HepG2 (cell line): ENCODE results near the gene LGALS8. TPM values are rescaled to one million over a fixed set of nuclear protein-coding genes. Genes with fewer than 3 reads are reported as not detected.

Source experiments
- ATAC-seq: fragments of 200-7000 bp; cut with Tn5 transposase; 3 replicates; pipeline ENCODE4 v1.9.1; 2020; ENCODE audit warnings: mild to moderate bottlenecking, moderate library complexity
- BruUV-seq: library from RNA; stranded (reverse); fragments of 400-500 nt; replicated peaks from 2 replicates; lab custom pipeline; 2021; lab: Mats Ljungman, UMichigan
- CTCF ChIA-PET: fragments of 300-600 bp; formaldehyde crosslinking; extraction: SDS; loops from one replicate; lab custom pipeline; 2021; ENCODE audit warnings: low total read pairs, inconsistent platforms, low intra/inter-chr PET ratio; lab: Yijun Ruan, JAX
- POLR2A ChIA-PET: fragments of 350-600 bp; sonication (Branson Sonifier 250); formaldehyde crosslinking; loops from one replicate; lab custom pipeline; 2020; ENCODE audit warnings: antibody characterized with exemption, inconsistent platforms; lab: Yijun Ruan, JAX
- DNase-seq: peaks from one replicate; pipeline ENCODE4 v3.0.0-alpha.2; 2015; ENCODE audit warnings: low spot score
- FAIRE-seq: peaks from 3 replicates; lab custom pipeline; 2011; peaks lifted over from hg19 to GRCh38; lab: Jason Lieb, UNC
- H2AFZ ChIP-seq: one replicate; pipeline ENCODE4 v1.6.1; 2011; ENCODE audit warnings: low read length, inconsistent platforms
- H3K27ac ChIP-seq: fragments of 300-600 bp; 3 replicates; pipeline ENCODE4 v1.8.0; 2011; ENCODE audit warnings: mixed run types, mild to moderate bottlenecking, mixed read lengths, low read length, inconsistent platforms; ENCODE audit not compliant: insufficient read depth; ENCODE audit errors: extremely low read length
- H3K27me3 ChIP-seq, 2 experiments: fragments of 200-600 bp in 1 of 2; 2 replicates in 1 of 2; 3 replicates in 1 of 2; pipeline versions ENCODE4 v1.6.0 to v1.8.0; 2011; ENCODE audit warnings: low read length in 2 of 2, mild to moderate bottlenecking in 2 of 2, moderate library complexity in 2 of 2, inconsistent platforms in 1 of 2; ENCODE audit not compliant: insufficient read depth in 2 of 2, control insufficient read depth in 1 of 2
- H3K36me3 ChIP-seq, 2 experiments: fragments of 200-600 bp in 1 of 2; replicated peaks in 1 of 2; 2 replicates in 1 of 2; 3 replicates in 1 of 2; pipeline versions ENCODE4 v1.5.1 to v1.8.0; 2011; ENCODE audit warnings: low read length in 2 of 2, inconsistent platforms in 1 of 2; ENCODE audit not compliant: insufficient read depth in 2 of 2, control insufficient read depth in 1 of 2
- H3K4me1 ChIP-seq: 2 replicates; pipeline ENCODE4 v1.5.1; 2012; ENCODE audit warnings: low read length, inconsistent platforms; ENCODE audit not compliant: insufficient read depth
- H3K4me2 ChIP-seq: 2 replicates; pipeline ENCODE4 v1.6.0; 2011; ENCODE audit warnings: low read depth, low read length, inconsistent platforms
- H3K4me3 ChIP-seq, 3 experiments: fragments of 200-600 bp in 1 of 3; sonication (generic), shearing (Covaris generic) in 1 of 3; replicated peaks in 1 of 3; 2 replicates each; pipeline ENCODE4 v1.5.1; 2011 to 2016; ENCODE audit warnings: low read length in 3 of 3, inconsistent platforms in 2 of 3, low read depth in 2 of 3, mild to moderate bottlenecking in 2 of 3, control low read depth in 1 of 3, mixed read lengths in 1 of 3; ENCODE audit not compliant: insufficient read depth in 1 of 3
- H3K79me2 ChIP-seq: one replicate; pipeline ENCODE4 v1.6.1; 2011; ENCODE audit warnings: low read length, inconsistent platforms; ENCODE audit not compliant: insufficient read depth
- H3K9ac ChIP-seq: 2 replicates; pipeline ENCODE4 v1.6.0; 2011; ENCODE audit warnings: mild to moderate bottlenecking, low read depth, low read length, inconsistent platforms; ENCODE audit not compliant: insufficient read depth
- H3K9me3 ChIP-seq: 2 replicates; pipeline ENCODE4 v1.5.1; 2012; ENCODE audit warnings: mild to moderate bottlenecking, low read length
- H4K20me1 ChIP-seq: 2 replicates; pipeline ENCODE4 v1.6.0; 2011; ENCODE audit warnings: inconsistent platforms, mild to moderate bottlenecking, low read length, moderate library complexity; ENCODE audit not compliant: insufficient read depth
- ARID2 ChIP-seq: sonication (generic); formaldehyde crosslinking; IDR thresholded peaks from 2 replicates; pipeline ENCODE4 v1.8.1; 2022; ENCODE audit warnings: mild to moderate bottlenecking, missing genetic modification reagents, borderline replicate concordance
- CEBPG ChIP-seq: IDR thresholded peaks from 2 replicates; pipeline ENCODE4 v1.6.1; 2016
- RAD51 ChIP-seq: fragments of 450-650 bp; IDR thresholded peaks from 2 replicates; pipeline ENCODE4 v1.6.1; 2016; ENCODE audit warnings: borderline replicate concordance
- REXO4 ChIP-seq: sonication (generic); formaldehyde crosslinking; IDR thresholded peaks from 2 replicates; pipeline ENCODE4 v1.8.0; 2022; ENCODE audit warnings: missing genetic modification reagents, mild to moderate bottlenecking, borderline replicate concordance
- SP140L ChIP-seq: sonication (generic); formaldehyde crosslinking; IDR thresholded peaks from 2 replicates; pipeline ENCODE4 v1.4.0; 2020; ENCODE audit warnings: missing genetic modification reagents, borderline replicate concordance
- SRY ChIP-seq: sonication (generic); formaldehyde crosslinking; IDR thresholded peaks from 2 replicates; pipeline ENCODE4 v1.8.0; 2022; ENCODE audit warnings: mild to moderate bottlenecking, missing genetic modification reagents
- TEAD2 ChIP-seq: sonication (generic); formaldehyde crosslinking; IDR thresholded peaks from 2 replicates; pipeline ENCODE4 v1.9.0; 2021; ENCODE audit warnings: missing genetic modification reagents
- ZFP36L2 ChIP-seq: sonication (generic); formaldehyde crosslinking; IDR thresholded peaks from 2 replicates; pipeline ENCODE4 v1.4.0; 2020; ENCODE audit warnings: missing genetic modification reagents
- ZNF232 ChIP-seq: sonication (generic); formaldehyde crosslinking; IDR thresholded peaks from 2 replicates; pipeline ENCODE4 v1.4.0; 2020; ENCODE audit warnings: missing genetic modification reagents, borderline replicate concordance
- ZNF253 ChIP-seq: sonication (generic); formaldehyde crosslinking; IDR thresholded peaks from 2 replicates; pipeline ENCODE4 v1.8.0; 2022; ENCODE audit warnings: mild to moderate bottlenecking, missing genetic modification reagents, borderline replicate concordance
- ZNF552 ChIP-seq: sonication (generic); formaldehyde crosslinking; IDR thresholded peaks from 2 replicates; pipeline ENCODE4 v1.9.0; 2022; ENCODE audit warnings: missing genetic modification reagents, mild to moderate bottlenecking, borderline replicate concordance
- WGBS: methylation state at CpG from one replicate; pipeline ENCODE4 v1.1.6; 2017; ENCODE audit warnings: low lambda C conversion rate; 5-methylcytosine and 5-hydroxymethylcytosine counted together
- in situ Hi-C: cut with HindIII; loops from 2 replicates; pipeline ENCODE4 v1.10.0; 2017; ENCODE audit warnings: low pct_unique_long_range_greater_than_20kb; ENCODE audit not compliant: extremely low pct_ligation_motif_present
- intact Hi-C: fragments of 100-400 bp; cut with micrococcal nuclease; formaldehyde crosslinking; loops from one replicate; pipeline ENCODE4 v1.10.0; 2022; ENCODE audit not compliant: unreplicated experiment
- polyA plus RNA-seq, 8 experiments: library from polyadenylated mRNA; depleted of rRNA in 3 of 8; stranded (reverse) in 7 of 8; unstranded in 1 of 8; fragments of >200 nt; fragmentation: Illumina TruSeq in 4 of 8; extraction: Trizol in 4 of 8; gene quantifications; 2 replicates each; pipeline versions ENCODE4 v1.2.1 to v1.2.3, GENCODE V29; 2011 to 2016; ENCODE audit warnings: low read depth in 4 of 8, missing spikeins in 1 of 8, mixed read lengths in 1 of 8; ENCODE audit not compliant: insufficient read depth in 1 of 8
- total RNA-seq, 5 experiments: library from RNA; depleted of rRNA; stranded (reverse); fragments of >200 nt; fragmentation: Illumina TruSeq; extraction: Trizol; gene quantifications; 2 replicates each; pipeline ENCODE4 v1.2.3, GENCODE V29; 2016; ENCODE audit warnings: low read depth in 1 of 5
- TF ChIP-seq, protein P1 (sequence below): sonication (generic); formaldehyde crosslinking; IDR thresholded peaks from 2 replicates; pipeline ENCODE4 v1.8.0; 2023; ENCODE audit warnings: mild to moderate bottlenecking, missing genetic modification reagents

Gene LGALS8
- total and polyA plus RNA-seq, 2 of the 13 experiments (the other 11 are each of a cell fraction or from before 2014, with no cell fraction given), result 29.3 to 185 TPM

DNA sequence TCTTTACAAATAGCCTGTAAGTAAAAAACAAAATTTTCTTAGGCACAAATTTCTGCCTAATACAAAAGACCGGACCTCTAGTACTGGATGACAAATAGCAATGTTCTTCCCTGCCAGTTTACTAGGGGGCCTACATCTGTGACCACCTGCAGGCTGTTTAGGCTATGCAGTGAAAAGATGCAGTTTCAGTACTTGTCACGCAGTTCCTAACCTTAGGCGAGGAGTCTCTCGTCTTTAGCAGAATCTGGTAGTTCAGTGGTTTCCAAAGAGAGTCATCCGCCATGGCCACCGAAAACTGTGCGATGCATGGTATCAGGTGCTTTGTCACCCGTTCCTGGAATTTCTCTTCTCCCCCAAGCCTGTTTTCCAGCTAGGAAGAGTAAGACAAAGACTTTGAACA, 29.6 kb downstream of the LGALS8 start:
- in situ Hi-C loops (no loop called here), intact Hi-C loops (no loop called here)
- Histone ChIP-seq H2AFZ (no peak overlapping the region), H4K20me1 (no peaks in the 10 kb centered on the region), H3K27ac (no peak overlapping the region), H3K4me2 (no peak overlapping the region), H3K79me2 (no peaks in the 10 kb centered on the region), H3K9ac (no peak overlapping the region), H3K9me3 (no peaks in the 10 kb centered on the region), H3K27me3 (no peaks in the 10 kb centered on the region), H3K4me1 (no peaks in the 10 kb centered on the region), H3K36me3 (peaks cover 29 to 90% of the 10 kb centered on the region in 2 experiments), H3K4me3 (no peak overlapping the region)
- BruUV-seq, result no TSS peak
- ChIA-PET CTCF (no interaction called here), POLR2A (no interaction called here)
- WGBS, result 71% methylated on average over 8 of the region's 8 CpGs
- no peak for FAIRE-seq
- peak; percentile 33; the same call in 2 of the 3 replicates for ATAC-seq
- TF ChIP-seq ARID2 (CRISPR knock-in tag), result no peak
- DNase-seq, result no peak

DNA sequence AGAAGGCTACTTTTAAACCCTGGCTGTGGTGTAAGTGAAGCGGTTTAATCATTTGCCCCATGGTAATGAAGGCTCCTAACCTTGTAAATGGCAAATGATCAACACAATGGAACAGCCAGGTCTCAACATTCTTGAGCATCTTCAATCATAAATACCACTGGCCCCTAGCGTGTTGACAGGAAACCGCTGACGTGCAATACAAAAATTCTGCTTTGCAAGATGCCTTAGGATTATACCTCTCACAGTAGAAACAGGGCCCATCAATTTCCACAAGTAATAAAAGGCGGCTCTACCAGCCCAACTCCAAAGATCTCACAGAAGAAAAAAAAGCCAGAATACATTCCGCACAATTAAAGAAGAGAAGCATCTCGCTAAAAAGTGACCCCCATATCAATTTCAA, 32.8 kb downstream of the LGALS8 start:
- POLR2A ChIA-PET, result no interaction called here
- ATAC-seq, result no peak
- H3K27ac ChIP-seq, result no peak overlapping the region

More for the DNA sequence above, 32.8 kb downstream of the LGALS8 start:
- CTCF ChIA-PET, result no interaction called here
- WGBS, result 98% methylated on average over 7 of the region's 7 CpGs
- no peaks in the 10 kb centered on the region for H4K20me1 ChIP-seq
- H2AFZ ChIP-seq, result no peak overlapping the region
- peaks cover 24 to 81% of the 10 kb centered on the region in 2 experiments for H3K36me3 ChIP-seq
- DNase-seq, result no peak
- H3K4me1 ChIP-seq, result no peaks in the 10 kb centered on the region
- no TSS peak for BruUV-seq
- H3K27me3 ChIP-seq, result no peaks in the 10 kb centered on the region
- H3K9me3 ChIP-seq, result no peaks in the 10 kb centered on the region
- in situ Hi-C loops, result no loop called here
- no peak overlapping the region for H3K9ac ChIP-seq
- no peaks in the 10 kb centered on the region for H3K79me2 ChIP-seq
- intact Hi-C loops, result no loop called here
- TF ChIP-seq SP140L (CRISPR knock-in tag) (no peak), ZNF552 (no peak), CEBPG (CRISPR knock-in tag) (no peak), REXO4 (CRISPR knock-in tag) (no peak), ZNF232 (CRISPR knock-in tag) (no peak), ZFP36L2 (CRISPR knock-in tag) (no peak), SRY (no peak), ZNF253 (CRISPR knock-in tag) (no peak), RAD51 (no peak), TEAD2 (CRISPR knock-in tag) (no peak)
- TF ChIP-seq, protein P1, sequence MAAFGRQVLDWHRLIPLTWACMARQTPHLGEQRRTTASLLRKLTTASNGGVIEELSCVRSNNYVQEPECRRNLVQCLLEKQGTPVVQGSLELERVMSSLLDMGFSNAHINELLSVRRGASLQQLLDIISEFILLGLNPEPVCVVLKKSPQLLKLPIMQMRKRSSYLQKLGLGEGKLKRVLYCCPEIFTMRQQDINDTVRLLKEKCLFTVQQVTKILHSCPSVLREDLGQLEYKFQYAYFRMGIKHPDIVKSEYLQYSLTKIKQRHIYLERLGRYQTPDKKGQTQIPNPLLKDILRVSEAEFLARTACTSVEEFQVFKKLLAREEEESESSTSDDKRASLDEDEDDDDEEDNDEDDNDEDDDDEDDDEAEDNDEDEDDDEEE, result no peak
- H3K4me3 ChIP-seq, result no peak overlapping the region
- H3K4me2 ChIP-seq, result no peak overlapping the region
- FAIRE-seq, result no peak
